Esophagus squamous epithelium (tissue), 4 donors: ENCODE measurements around the gene PTPN6.

ENCODE experiments used
- CTCF ChIP-seq, 6 experiments: fragments of 450-650 bp in 4 of 6; fragments of 200-600 bp in 2 of 6; sonication (generic) in 2 of 6; IDR thresholded peaks; one replicate each; pipeline ENCODE4 v1.5.1; 2016 to 2019; ENCODE audit warnings: antibody characterized with exemption in 6 of 6, mild to moderate bottlenecking in 4 of 6, moderate library complexity in 4 of 6
- POLR2A ChIP-seq, 4 donors: fragments of 450-650 bp; IDR thresholded peaks; one replicate each; pipeline ENCODE4 v1.6.1; 2017; ENCODE audit warnings: antibody characterized with exemption in 4 of 4, mild to moderate bottlenecking in 4 of 4, moderate library complexity in 3 of 4

DNA sequence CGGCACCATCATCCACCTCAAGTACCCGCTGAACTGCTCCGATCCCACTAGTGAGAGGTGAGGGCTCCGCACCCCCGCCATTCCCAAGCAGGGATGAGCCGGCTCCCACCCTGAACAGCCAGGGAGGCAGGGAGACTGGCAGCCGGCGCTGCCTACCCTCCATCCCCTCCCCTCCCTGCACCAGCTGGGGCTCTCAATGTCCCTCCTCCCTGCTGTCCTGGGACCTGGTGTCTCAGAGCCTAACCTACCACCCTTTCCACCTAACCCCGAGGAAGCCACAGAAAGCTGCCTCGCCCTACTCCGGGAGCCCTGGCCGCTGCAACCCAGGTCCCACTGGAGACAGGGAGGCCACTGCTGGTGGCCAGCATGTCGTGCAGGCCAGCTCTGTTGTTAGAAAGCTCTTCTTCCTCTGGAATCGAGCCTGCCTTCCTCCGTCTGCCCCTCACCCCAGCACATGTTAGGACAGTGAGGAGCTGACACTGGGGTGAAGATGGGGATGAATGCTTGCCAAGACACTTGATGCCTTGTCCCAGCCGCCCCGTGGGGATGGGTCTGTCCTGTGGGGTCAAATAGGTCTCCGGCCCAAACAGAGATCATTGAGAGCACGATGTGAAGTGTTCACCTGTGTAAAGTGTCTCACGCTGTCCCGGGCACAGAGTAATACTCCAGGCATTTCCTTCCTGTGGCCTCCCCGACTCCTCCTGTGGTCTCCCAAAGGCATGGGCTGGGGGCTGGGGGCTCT lies 1.1 kb downstream of the PTPN6 start:
- TF ChIP-seq CTCF (IDR thresholded peaks at IDR 0.05) (no peak), POLR2A (IDR thresholded peaks at IDR 0.05) (no peak)
